Measurements from ENCODE around the gene SYS1.

DNA sequence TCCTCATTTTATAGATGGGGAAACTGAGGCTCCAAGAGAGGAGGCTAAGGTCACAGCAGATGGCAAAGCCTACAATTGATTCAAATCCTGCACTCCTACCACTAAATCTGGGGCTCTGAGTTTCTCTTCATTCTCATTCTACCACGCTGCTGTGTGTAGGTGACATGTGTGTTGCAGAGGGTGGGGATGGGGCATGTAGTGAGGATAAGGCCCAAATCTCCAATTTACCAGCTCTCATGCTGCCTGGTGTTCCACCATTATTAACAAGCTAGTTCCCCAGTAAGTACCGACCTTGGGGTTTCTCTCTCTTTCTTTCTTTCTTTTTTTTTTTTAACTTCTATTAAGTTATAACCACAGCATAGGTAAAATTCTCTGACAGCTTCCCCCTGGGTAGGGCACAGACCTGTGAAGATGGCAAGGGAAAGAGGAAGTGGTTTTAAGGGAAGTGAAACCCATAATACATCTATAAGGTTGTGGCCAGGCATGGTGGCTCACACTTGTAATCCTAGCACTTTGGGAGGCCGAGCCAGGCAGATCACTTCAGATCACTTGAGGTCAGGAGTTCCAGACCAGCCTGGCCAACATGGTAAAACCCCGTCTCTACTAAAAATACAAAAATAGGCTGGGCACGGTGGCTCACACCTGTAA, 41.9 kb upstream of the SYS1 start:
- TF ChIP-seq, protein P1, sequence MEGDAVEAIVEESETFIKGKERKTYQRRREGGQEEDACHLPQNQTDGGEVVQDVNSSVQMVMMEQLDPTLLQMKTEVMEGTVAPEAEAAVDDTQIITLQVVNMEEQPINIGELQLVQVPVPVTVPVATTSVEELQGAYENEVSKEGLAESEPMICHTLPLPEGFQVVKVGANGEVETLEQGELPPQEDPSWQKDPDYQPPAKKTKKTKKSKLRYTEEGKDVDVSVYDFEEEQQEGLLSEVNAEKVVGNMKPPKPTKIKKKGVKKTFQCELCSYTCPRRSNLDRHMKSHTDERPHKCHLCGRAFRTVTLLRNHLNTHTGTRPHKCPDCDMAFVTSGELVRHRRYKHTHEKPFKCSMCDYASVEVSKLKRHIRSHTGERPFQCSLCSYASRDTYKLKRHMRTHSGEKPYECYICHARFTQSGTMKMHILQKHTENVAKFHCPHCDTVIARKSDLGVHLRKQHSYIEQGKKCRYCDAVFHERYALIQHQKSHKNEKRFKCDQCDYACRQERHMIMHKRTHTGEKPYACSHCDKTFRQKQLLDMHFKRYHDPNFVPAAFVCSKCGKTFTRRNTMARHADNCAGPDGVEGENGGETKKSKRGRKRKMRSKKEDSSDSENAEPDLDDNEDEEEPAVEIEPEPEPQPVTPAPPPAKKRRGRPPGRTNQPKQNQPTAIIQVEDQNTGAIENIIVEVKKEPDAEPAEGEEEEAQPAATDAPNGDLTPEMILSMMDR (IDR thresholded peaks at IDR 0.05): no peak
- TF ChIP-seq POLR2A (IDR thresholded peaks at IDR 0.05; ENCODE audit: low read depth): no peak

All from esophagus muscularis mucosa (tissue), 3 donors.